HepG2 (cell line): ENCODE measurements around the gene OXLD1. TPM values are rescaled to one million over a fixed set of nuclear protein-coding genes. Genes with fewer than 3 reads are reported as not detected.

Experiments used
- KDM2A ChIP-seq: sonication (generic); formaldehyde crosslinking; IDR thresholded peaks from 2 replicates; pipeline ENCODE4 v1.4.0; 2020; ENCODE audit warnings: low read depth, missing genetic modification reagents, borderline replicate concordance
- PHF8 ChIP-seq: sonication (generic); formaldehyde crosslinking; IDR thresholded peaks from 2 replicates; pipeline ENCODE4 v1.5.0; 2020; ENCODE audit warnings: missing genetic modification reagents
- RBFOX2 ChIP-seq: fragments of 200-400 bp; formaldehyde crosslinking; IDR thresholded peaks from 2 replicates; pipeline ENCODE4 v1.6.1; 2017; ENCODE audit warnings: low read depth, mild to moderate bottlenecking, low read length
- SCMH1 ChIP-seq: sonication (generic); formaldehyde crosslinking; IDR thresholded peaks from 2 replicates; pipeline ENCODE4 v1.9.0; 2021; ENCODE audit warnings: missing genetic modification reagents, mild to moderate bottlenecking, borderline replicate concordance
- SIN3B ChIP-seq: fragments of 150-350 bp; IDR thresholded peaks from 2 replicates; pipeline ENCODE4 v1.6.1; 2014; ENCODE audit warnings: low read length
- ZNF350 ChIP-seq: sonication (generic); formaldehyde crosslinking; IDR thresholded peaks from 2 replicates; pipeline ENCODE4 v1.4.0; 2020; ENCODE audit warnings: mild to moderate bottlenecking, low read depth, missing genetic modification reagents, borderline replicate concordance
- ZNF460 ChIP-seq: sonication (generic); formaldehyde crosslinking; IDR thresholded peaks from 2 replicates; pipeline ENCODE4 v1.5.1; 2020; ENCODE audit warnings: missing genetic modification reagents, mild to moderate bottlenecking, borderline replicate concordance
- ZNF496 ChIP-seq: sonication (generic); formaldehyde crosslinking; IDR thresholded peaks from 2 replicates; pipeline ENCODE4 v1.8.1; 2023; ENCODE audit warnings: mild to moderate bottlenecking, moderate library complexity, missing genetic modification reagents; ENCODE audit not compliant: insufficient replicate concordance
- ZNF713 ChIP-seq: sonication (generic); formaldehyde crosslinking; IDR thresholded peaks from 2 replicates; pipeline ENCODE4 v1.4.0; 2020; ENCODE audit warnings: mild to moderate bottlenecking, missing genetic modification reagents
- polyA plus RNA-seq, 8 experiments: library from polyadenylated mRNA; depleted of rRNA in 3 of 8; stranded (reverse) in 7 of 8; unstranded in 1 of 8; fragments of >200 nt; fragmentation: Illumina TruSeq in 4 of 8; extraction: Trizol in 4 of 8; gene quantifications; 2 replicates each; pipeline versions ENCODE4 v1.2.1 to v1.2.3, GENCODE V29; 2011 to 2016; ENCODE audit warnings: low read depth in 4 of 8, missing spikeins in 1 of 8, mixed read lengths in 1 of 8; ENCODE audit not compliant: insufficient read depth in 1 of 8
- total RNA-seq, 5 experiments: library from RNA; depleted of rRNA; stranded (reverse); fragments of >200 nt; fragmentation: Illumina TruSeq; extraction: Trizol; gene quantifications; 2 replicates each; pipeline ENCODE4 v1.2.3, GENCODE V29; 2016; ENCODE audit warnings: low read depth in 1 of 5
- TF ChIP-seq, protein P1 (sequence below): sonication (generic); formaldehyde crosslinking; IDR thresholded peaks from 2 replicates; pipeline ENCODE4 v1.5.1; 2020; ENCODE audit warnings: mild to moderate bottlenecking, missing genetic modification reagents, moderate library complexity
- TF ChIP-seq, protein P2 (sequence below): IDR thresholded peaks from 2 replicates; pipeline ENCODE4 v1.6.1; 2012; ENCODE audit warnings: inconsistent platforms
- TF ChIP-seq, protein P3 (sequence below): sonication (generic); formaldehyde crosslinking; IDR thresholded peaks from 2 replicates; pipeline ENCODE4 v1.9.0; 2022; ENCODE audit warnings: missing genetic modification reagents, mild to moderate bottlenecking, borderline replicate concordance
- TF ChIP-seq, protein P4 (sequence below): IDR thresholded peaks from 2 replicates; pipeline ENCODE4 v1.6.1; 2016; ENCODE audit warnings: mild to moderate bottlenecking, missing biosample characterization, missing genetic modification reagents
- TF ChIP-seq, protein P5 (sequence below): sonication (generic); formaldehyde crosslinking; IDR thresholded peaks from 2 replicates; pipeline ENCODE4 v1.4.0; 2020; ENCODE audit warnings: missing genetic modification reagents, borderline replicate concordance
- TF ChIP-seq, protein P6 (sequence below): sonication (generic); formaldehyde crosslinking; IDR thresholded peaks from 2 replicates; pipeline ENCODE4 v1.4.0; 2020; ENCODE audit warnings: missing genetic modification reagents, borderline replicate concordance

The OXLD1 gene
- total and polyA plus RNA-seq, 2 of the 13 experiments (the other 11 are each of a cell fraction or from before 2014, with no cell fraction given), result 27.1 to 37.5 TPM

DNA sequence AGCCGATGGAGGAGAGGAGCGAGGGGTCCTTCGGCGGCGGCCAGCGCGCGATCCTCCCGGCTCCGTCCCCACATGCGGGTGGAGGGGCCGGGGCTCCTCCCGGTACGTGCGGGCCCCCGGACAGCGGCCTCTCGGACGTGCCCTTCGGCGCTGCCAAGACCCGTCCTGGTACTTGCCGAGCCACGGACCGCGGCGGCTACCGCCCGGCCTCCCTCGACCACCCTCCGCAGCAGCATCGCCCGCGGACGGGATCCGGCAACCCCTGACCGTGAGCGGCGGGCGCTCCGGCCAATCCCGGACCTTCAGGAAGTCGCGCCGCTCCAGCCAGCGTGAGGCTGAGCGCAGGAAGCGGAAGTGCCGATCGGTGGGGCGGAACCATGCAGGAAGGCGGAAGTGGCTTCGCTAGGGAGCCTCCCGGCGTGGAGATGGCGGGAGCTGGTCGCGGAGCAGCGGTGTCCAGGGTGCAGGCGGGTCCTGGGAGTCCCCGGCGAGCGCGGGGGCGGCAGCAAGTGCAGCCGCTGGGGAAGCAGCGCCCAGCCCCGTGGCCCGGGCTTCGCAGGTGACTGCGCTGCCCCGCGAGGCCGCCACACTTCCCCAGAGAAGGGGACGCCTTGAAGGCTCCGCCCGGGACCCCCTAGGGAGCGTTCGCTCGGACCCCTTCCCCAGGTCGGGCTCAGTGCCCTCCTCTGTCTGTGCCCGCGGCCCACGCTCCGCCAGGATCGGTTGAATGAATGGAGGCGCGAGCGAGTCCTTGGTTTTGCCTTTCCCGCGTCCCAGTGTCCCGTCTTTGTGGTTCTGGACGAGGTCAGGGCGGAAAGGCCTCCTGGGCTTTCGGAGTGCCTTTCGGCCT is at the start of gene OXLD1, which contains the start of gene CCDC137 (continued):
- peak; percentile 86 for TF ChIP-seq KDM2A
- peak; percentile 99 for TF ChIP-seq RBFOX2
- peak; percentile 79 for TF ChIP-seq SIN3B
- TF ChIP-seq, protein P1, sequence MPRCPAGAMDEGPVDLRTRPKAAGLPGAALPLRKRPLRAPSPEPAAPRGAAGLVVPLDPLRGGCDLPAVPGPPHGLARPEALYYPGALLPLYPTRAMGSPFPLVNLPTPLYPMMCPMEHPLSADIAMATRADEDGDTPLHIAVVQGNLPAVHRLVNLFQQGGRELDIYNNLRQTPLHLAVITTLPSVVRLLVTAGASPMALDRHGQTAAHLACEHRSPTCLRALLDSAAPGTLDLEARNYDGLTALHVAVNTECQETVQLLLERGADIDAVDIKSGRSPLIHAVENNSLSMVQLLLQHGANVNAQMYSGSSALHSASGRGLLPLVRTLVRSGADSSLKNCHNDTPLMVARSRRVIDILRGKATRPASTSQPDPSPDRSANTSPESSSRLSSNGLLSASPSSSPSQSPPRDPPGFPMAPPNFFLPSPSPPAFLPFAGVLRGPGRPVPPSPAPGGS (CRISPR knock-in tag), result peak; percentile 81
- TF ChIP-seq, protein P2, sequence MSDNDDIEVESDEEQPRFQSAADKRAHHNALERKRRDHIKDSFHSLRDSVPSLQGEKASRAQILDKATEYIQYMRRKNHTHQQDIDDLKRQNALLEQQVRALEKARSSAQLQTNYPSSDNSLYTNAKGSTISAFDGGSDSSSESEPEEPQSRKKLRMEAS, result peak; percentile 95
- TF ChIP-seq ZNF350 (CRISPR knock-in tag), result 0 out of 2 replicates have a peak, but pooled peaks have one; percentile 13
- TF ChIP-seq, protein P3, sequence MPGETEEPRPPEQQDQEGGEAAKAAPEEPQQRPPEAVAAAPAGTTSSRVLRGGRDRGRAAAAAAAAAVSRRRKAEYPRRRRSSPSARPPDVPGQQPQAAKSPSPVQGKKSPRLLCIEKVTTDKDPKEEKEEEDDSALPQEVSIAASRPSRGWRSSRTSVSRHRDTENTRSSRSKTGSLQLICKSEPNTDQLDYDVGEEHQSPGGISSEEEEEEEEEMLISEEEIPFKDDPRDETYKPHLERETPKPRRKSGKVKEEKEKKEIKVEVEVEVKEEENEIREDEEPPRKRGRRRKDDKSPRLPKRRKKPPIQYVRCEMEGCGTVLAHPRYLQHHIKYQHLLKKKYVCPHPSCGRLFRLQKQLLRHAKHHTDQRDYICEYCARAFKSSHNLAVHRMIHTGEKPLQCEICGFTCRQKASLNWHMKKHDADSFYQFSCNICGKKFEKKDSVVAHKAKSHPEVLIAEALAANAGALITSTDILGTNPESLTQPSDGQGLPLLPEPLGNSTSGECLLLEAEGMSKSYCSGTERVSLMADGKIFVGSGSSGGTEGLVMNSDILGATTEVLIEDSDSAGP (CRISPR knock-in tag), result peak; percentile 96
- TF ChIP-seq, protein P4, sequence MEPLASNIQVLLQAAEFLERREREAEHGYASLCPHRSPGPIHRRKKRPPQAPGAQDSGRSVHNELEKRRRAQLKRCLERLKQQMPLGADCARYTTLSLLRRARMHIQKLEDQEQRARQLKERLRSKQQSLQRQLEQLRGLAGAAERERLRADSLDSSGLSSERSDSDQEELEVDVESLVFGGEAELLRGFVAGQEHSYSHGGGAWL (CRISPR knock-in tag), result peak; percentile 67
- 0 out of 2 replicates have a peak, but pooled peaks have one; percentile 40 for TF ChIP-seq ZNF460 (CRISPR knock-in tag)
- TF ChIP-seq, protein P5, sequence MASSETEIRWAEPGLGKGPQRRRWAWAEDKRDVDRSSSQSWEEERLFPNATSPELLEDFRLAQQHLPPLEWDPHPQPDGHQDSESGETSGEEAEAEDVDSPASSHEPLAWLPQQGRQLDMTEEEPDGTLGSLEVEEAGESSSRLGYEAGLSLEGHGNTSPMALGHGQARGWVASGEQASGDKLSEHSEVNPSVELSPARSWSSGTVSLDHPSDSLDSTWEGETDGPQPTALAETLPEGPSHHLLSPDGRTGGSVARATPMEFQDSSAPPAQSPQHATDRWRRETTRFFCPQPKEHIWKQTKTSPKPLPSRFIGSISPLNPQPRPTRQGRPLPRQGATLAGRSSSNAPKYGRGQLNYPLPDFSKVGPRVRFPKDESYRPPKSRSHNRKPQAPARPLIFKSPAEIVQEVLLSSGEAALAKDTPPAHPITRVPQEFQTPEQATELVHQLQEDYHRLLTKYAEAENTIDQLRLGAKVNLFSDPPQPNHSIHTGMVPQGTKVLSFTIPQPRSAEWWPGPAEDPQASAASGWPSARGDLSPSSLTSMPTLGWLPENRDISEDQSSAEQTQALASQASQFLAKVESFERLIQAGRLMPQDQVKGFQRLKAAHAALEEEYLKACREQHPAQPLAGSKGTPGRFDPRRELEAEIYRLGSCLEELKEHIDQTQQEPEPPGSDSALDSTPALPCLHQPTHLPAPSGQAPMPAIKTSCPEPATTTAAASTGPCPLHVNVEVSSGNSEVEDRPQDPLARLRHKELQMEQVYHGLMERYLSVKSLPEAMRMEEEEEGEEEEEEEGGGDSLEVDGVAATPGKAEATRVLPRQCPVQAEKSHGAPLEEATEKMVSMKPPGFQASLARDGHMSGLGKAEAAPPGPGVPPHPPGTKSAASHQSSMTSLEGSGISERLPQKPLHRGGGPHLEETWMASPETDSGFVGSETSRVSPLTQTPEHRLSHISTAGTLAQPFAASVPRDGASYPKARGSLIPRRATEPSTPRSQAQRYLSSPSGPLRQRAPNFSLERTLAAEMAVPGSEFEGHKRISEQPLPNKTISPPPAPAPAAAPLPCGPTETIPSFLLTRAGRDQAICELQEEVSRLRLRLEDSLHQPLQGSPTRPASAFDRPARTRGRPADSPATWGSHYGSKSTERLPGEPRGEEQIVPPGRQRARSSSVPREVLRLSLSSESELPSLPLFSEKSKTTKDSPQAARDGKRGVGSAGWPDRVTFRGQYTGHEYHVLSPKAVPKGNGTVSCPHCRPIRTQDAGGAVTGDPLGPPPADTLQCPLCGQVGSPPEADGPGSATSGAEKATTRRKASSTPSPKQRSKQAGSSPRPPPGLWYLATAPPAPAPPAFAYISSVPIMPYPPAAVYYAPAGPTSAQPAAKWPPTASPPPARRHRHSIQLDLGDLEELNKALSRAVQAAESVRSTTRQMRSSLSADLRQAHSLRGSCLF (CRISPR knock-in tag), result peak; percentile 85; the same call in 1 of the 2 replicates
- peak; percentile 92 for TF ChIP-seq PHF8 (CRISPR knock-in tag)
- TF ChIP-seq, protein P6, sequence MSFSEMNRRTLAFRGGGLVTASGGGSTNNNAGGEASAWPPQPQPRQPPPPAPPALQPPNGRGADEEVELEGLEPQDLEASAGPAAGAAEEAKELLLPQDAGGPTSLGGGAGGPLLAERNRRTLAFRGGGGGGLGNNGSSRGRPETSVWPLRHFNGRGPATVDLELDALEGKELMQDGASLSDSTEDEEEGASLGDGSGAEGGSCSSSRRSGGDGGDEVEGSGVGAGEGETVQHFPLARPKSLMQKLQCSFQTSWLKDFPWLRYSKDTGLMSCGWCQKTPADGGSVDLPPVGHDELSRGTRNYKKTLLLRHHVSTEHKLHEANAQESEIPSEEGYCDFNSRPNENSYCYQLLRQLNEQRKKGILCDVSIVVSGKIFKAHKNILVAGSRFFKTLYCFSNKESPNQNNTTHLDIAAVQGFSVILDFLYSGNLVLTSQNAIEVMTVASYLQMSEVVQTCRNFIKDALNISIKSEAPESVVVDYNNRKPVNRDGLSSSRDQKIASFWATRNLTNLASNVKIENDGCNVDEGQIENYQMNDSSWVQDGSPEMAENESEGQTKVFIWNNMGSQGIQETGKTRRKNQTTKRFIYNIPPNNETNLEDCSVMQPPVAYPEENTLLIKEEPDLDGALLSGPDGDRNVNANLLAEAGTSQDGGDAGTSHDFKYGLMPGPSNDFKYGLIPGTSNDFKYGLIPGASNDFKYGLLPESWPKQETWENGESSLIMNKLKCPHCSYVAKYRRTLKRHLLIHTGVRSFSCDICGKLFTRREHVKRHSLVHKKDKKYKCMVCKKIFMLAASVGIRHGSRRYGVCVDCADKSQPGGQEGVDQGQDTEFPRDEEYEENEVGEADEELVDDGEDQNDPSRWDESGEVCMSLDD, result peak; percentile 47; the same call in 1 of the 2 replicates
- TF ChIP-seq ZNF713 (CRISPR knock-in tag), result 0 out of 2 replicates have a peak, but pooled peaks have one; percentile 39
- TF ChIP-seq SCMH1, result no peak
- TF ChIP-seq ZNF496, result no peak
